Heart left ventricle (tissue), 16 donors: ENCODE measurements around the gene TRIM9. TPM values are rescaled to one million over a fixed set of nuclear protein-coding genes. Genes with fewer than 3 reads are reported as not detected.

ENCODE experiments used
- ATAC-seq, 4 donors: fragments of 200-7000 bp; cut with Tn5 transposase; one replicate each; pipeline ENCODE4 v1.9.1; 2020 to 2022; ENCODE audit warnings: moderate library complexity in 4 of 4, mild to moderate bottlenecking in 3 of 4, moderate number of reproducible peaks in 1 of 4
- DNase-seq, 5 donors: peaks; one replicate each; pipeline ENCODE4 v3.0.0-alpha.2; 2020
- H3K27ac ChIP-seq, 12 donors: fragments of 200-600 bp; sonication (generic) in 4 of 12; one replicate each; pipeline versions ENCODE4 v1.5.0 to v1.8.0; 2016 to 2022; ENCODE audit warnings: mild to moderate bottlenecking in 2 of 12
- H3K27me3 ChIP-seq, 9 donors: fragments of 200-600 bp; sonication (generic) in 2 of 9; one replicate each; pipeline versions ENCODE4 v1.5.1 to v1.8.0; 2016 to 2022; ENCODE audit warnings: mild to moderate bottlenecking in 3 of 9
- H3K36me3 ChIP-seq, 9 donors: fragments of 200-600 bp; sonication (generic) in 2 of 9; one replicate each; pipeline versions ENCODE4 v1.5.0 to v1.8.0; 2018 to 2022; ENCODE audit warnings: mild to moderate bottlenecking in 2 of 9
- H3K4me1 ChIP-seq, 12 donors: fragments of 200-600 bp; sonication (generic) in 4 of 12; one replicate each; pipeline versions ENCODE4 v1.5.0 to v1.8.0; 2016 to 2022; ENCODE audit warnings: mild to moderate bottlenecking in 3 of 12
- H3K4me3 ChIP-seq, 12 donors: fragments of 200-600 bp; sonication (generic) in 4 of 12; one replicate each; pipeline versions ENCODE4 v1.5.0 to v1.8.0; 2017 to 2022; ENCODE audit warnings: mild to moderate bottlenecking in 9 of 12, moderate library complexity in 4 of 12
- H3K9me3 ChIP-seq, 12 donors: fragments of 200-600 bp; sonication (generic) in 4 of 12; one replicate each; pipeline versions ENCODE4 v1.5.0 to v1.8.0; 2016 to 2022; ENCODE audit warnings: mild to moderate bottlenecking in 1 of 12
- POLR2A ChIP-seq, 2 donors: fragments of 450-650 bp; IDR thresholded peaks; one replicate each; pipeline ENCODE4 v1.6.1; 2017; ENCODE audit warnings: antibody characterized with exemption in 2 of 2, mild to moderate bottlenecking in 2 of 2, moderate library complexity in 2 of 2
- WGBS, 4 donors: extraction: QIAGEN DNeasy Blood & Tissue Kit in 2 of 4; methylation state at CpG; one replicate each; pipeline versions ENCODE4 v1.1.5 to v1.1.7; 2013 to 2018; 5-methylcytosine and 5-hydroxymethylcytosine counted together
- intact Hi-C, 10 donors: fragments of 100-400 bp; cut with DNase I; formaldehyde crosslinking; loops; one replicate each; pipeline versions ENCODE4 v1.11.1 to v1.14.2; 2022
- polyA plus RNA-seq, 2 donors: library from polyadenylated mRNA; stranded (reverse); fragments of 200-250 nt; gene quantifications; one replicate each; pipeline ENCODE4 v1.2.3, GENCODE V29; 2013
- total RNA-seq, 9 donors: library from RNA; depleted of rRNA in 2 of 9; stranded (reverse); fragments of >200 nt in 2 of 9; fragmentation: NEBNext Ultra II Directional in 3 of 9; extraction: Animal tissue kit (Norgen Biotek cat#: 25700) in 3 of 9; gene quantifications; one replicate each; pipeline versions ENCODE4 v1.1.0 to v1.2.4, GENCODE V29; 2016 to 2023
- TF ChIP-seq, protein P1 (sequence below), 12 donors: fragments of 200-600 bp; sonication (generic) in 4 of 12; IDR thresholded peaks; one replicate each; pipeline versions ENCODE4 v1.5.0 to v1.8.0; 2018 to 2022; ENCODE audit warnings: antibody characterized with exemption in 12 of 12, mild to moderate bottlenecking in 5 of 12
- donor health status: ischemic (EF 13 %, LVEDD 7.1; RV severe dilation, severe dysfunction).
- donor health status: healthy with polysubstance abuse.
- donor health status: DM: no; HTN: yes; CAD: no.
- donor health status: DM: no; HTN: no; CAD: no.
- donor health status: ischemic (EF 25% LVEDD 6.9; RV normal size, moderate dysfunction).
- donor health status: ischemic (EF 25% LVEDD 5.7; RV mildly dilated, moderate dysfunction).
- donor health status: healthy.
- donor health status: DM: yes; HTN: yes; CAD: no.
- donor health status: ischemic (EF 35%, LVEDD 5.7; RV mildly dilated, moderate dysfunction).
- donor health status: nonischemic (EF 11% LVEDD 7.7; RV severe dilation, severe dysfunction).
- donor health status: DM: yes; HTN: yes; CAD: no.
- donor health status: PGD.
- donor health status: ischemic (EF 29% LVEDD 5.4; RV normal size, mild dysfunction).
- donor health status: nonischemic (EF 23%, LVEDD 6.1; RV moderate dilation, normal function).

Gene TRIM9
- total and polyA plus RNA-seq, 11 donors: 0.20 to 1.7 (median 0.50) TPM

GRCh38 chr14:51087031-51087441 is 7.9 kb downstream of the TRIM9 start:
- Histone ChIP-seq H3K9me3 (no peaks in the 10 kb centered on the region), H3K4me3 (no peak overlapping the region), H3K36me3 (no peaks in the 10 kb centered on the region), H3K27ac (peak overlapping the region in 2 of 12 donors; percentile 6 to 19), H3K27me3 (peaks cover 0 to 3% (median 0%) of the 10 kb centered on the region in 9 donors), H3K4me1 (peaks cover 0 to 2% (median 0%) of the 10 kb centered on the region in 12 donors)
- DNase-seq (peak in 1 of 5 donors; percentile 35), ATAC-seq (peak in 3 of 4 donors; percentile 42 to 70 (median 48))
- intact Hi-C loops: no loop called here
- TF ChIP-seq POLR2A (IDR thresholded peaks at IDR 0.05): no peak
- TF ChIP-seq, protein P1, sequence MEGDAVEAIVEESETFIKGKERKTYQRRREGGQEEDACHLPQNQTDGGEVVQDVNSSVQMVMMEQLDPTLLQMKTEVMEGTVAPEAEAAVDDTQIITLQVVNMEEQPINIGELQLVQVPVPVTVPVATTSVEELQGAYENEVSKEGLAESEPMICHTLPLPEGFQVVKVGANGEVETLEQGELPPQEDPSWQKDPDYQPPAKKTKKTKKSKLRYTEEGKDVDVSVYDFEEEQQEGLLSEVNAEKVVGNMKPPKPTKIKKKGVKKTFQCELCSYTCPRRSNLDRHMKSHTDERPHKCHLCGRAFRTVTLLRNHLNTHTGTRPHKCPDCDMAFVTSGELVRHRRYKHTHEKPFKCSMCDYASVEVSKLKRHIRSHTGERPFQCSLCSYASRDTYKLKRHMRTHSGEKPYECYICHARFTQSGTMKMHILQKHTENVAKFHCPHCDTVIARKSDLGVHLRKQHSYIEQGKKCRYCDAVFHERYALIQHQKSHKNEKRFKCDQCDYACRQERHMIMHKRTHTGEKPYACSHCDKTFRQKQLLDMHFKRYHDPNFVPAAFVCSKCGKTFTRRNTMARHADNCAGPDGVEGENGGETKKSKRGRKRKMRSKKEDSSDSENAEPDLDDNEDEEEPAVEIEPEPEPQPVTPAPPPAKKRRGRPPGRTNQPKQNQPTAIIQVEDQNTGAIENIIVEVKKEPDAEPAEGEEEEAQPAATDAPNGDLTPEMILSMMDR (IDR thresholded peaks at IDR 0.05): no peak
- 77 to 84% (median 80%) methylated on average over 3 of the region's 3 CpGs for WGBS, 4 donors

DNA sequence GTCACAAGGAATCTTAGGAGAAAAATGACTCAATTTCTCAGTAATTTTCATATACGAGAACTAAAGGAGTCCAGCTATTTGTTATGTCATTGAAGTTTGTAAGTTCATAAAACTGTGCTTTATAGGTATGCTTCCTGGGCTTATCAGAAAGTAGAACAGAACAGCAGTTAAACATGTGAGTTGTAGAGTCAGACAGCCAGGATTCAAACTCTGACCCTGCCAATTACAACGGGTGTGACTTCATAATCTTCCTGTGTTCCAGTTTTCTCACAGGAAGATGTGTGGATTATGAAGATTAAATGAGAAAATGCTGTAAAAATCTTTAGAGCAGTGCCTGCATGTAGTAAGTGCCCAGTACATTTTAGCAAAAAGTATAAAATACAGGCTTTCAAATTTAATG is 8.9 kb downstream of the TRIM9 start:
- peaks cover 0 to 3% (median 0%) of the 10 kb centered on the region in 9 donors for H3K27me3 ChIP-seq
- no peak for DNase-seq
- peaks cover 0 to 8% (median 0%) of the 10 kb centered on the region in 12 donors for H3K4me1 ChIP-seq
- intact Hi-C loops: no loop called here
- peak in 1 of 4 donors; percentile 38 for ATAC-seq
- no peaks in the 10 kb centered on the region for H3K36me3 ChIP-seq
- H3K4me3 ChIP-seq: no peak overlapping the region
- TF ChIP-seq, protein P1 (IDR thresholded peaks at IDR 0.05): no peak
- TF ChIP-seq POLR2A (IDR thresholded peaks at IDR 0.05): no peak
- WGBS, 4 donors: 47 to 59% (median 55%) methylated on average over 2 of the region's 2 CpGs
- no peaks in the 10 kb centered on the region for H3K9me3 ChIP-seq
- H3K27ac ChIP-seq: peak overlapping the region in 2 of 12 donors; percentile 6 to 19

- no peaks in the 10 kb centered on the region for H3K9me3 ChIP-seq
- DNase-seq (no peak), ATAC-seq (no peak)
- intact Hi-C loops: no loop called here
- no peaks in the 10 kb centered on the region for H3K36me3 ChIP-seq
- 93 to 100% (median 96%) methylated on average over 3 of the region's 3 CpGs for WGBS, 4 donors
- TF ChIP-seq, protein P1 (IDR thresholded peaks at IDR 0.05): no peak
- TF ChIP-seq POLR2A (IDR thresholded peaks at IDR 0.05): no peak
- no peak overlapping the region for H3K4me3 ChIP-seq
- H3K4me1 ChIP-seq: peaks cover 0 to 10% (median 3%) of the 10 kb centered on the region in 12 donors
- H3K27me3 ChIP-seq: no peaks in the 10 kb centered on the region
- no peak overlapping the region for H3K27ac ChIP-seq
Measured at GRCh38 chr14:51084962-51085361, 9.9 kb downstream of the TRIM9 start.

- DNase-seq: no peak
- Histone ChIP-seq H3K27me3 (no peaks in the 10 kb centered on the region), H3K27ac (no peak overlapping the region), H3K9me3 (no peaks in the 10 kb centered on the region), H3K4me3 (no peak overlapping the region), H3K36me3 (no peaks in the 10 kb centered on the region), H3K4me1 (peaks cover 0 to 11% (median 3%) of the 10 kb centered on the region in 12 donors)
- ATAC-seq: no peak
- intact Hi-C loops: no loop called here
- TF ChIP-seq, protein P1 (IDR thresholded peaks at IDR 0.05): no peak
- TF ChIP-seq POLR2A (IDR thresholded peaks at IDR 0.05): no peak
Measured at GRCh38 chr14:51084507-51084906, 10.4 kb downstream of the TRIM9 start.
